Colonic mucosa (tissue), 4 donors: ENCODE results near the gene PEX13. TPM values are rescaled to one million over a fixed set of nuclear protein-coding genes. Genes with fewer than 3 reads are reported as not detected.

ENCODE experiments used
- DNase-seq: peaks from one replicate; pipeline ENCODE4 v3.0.0-alpha.2; 2020
- H3K27ac ChIP-seq: fragments of 200-600 bp; one replicate; pipeline ENCODE4 v1.8.0; 2021
- H3K27me3 ChIP-seq: fragments of 200-600 bp; one replicate; pipeline ENCODE4 v1.8.0; 2021
- H3K36me3 ChIP-seq: fragments of 200-600 bp; one replicate; pipeline ENCODE4 v1.8.0; 2021
- H3K4me1 ChIP-seq: fragments of 200-600 bp; one replicate; pipeline ENCODE4 v1.8.0; 2021; ENCODE audit warnings: mild to moderate bottlenecking
- H3K4me3 ChIP-seq: fragments of 200-600 bp; one replicate; pipeline ENCODE4 v1.8.0; 2021
- H3K9ac ChIP-seq, 2 donors: one replicate each; pipeline ENCODE4 v1.7.0; 2013; ENCODE audit warnings: control low read depth in 2 of 2, low read depth in 2 of 2, low read length in 2 of 2
- H3K9me3 ChIP-seq: fragments of 200-600 bp; one replicate; pipeline ENCODE4 v1.8.0; 2021
- CTCF ChIP-seq: fragments of 200-600 bp; IDR thresholded peaks from one replicate; pipeline ENCODE4 v1.8.0; 2022; ENCODE audit warnings: antibody characterized with exemption, mild to moderate bottlenecking
- intact Hi-C: fragments of 100-400 bp; cut with DNase I; formaldehyde crosslinking; loops from one replicate; pipeline ENCODE4 v1.14.1; 2022
- total RNA-seq, 2 donors: library from RNA; stranded (reverse); fragmentation: NEBNext Ultra II Directional in 1 of 2; extraction: Animal tissue kit (Norgen Biotek cat#: 25700) in 1 of 2; gene quantifications; one replicate each; pipeline ENCODE4 v1.2.1, GENCODE V29; 2021
- donor health status: healthy.
- donor health status: DM: no; HTN: no; CAD: no.
- donor health status: DM: no; HTN: no; CAD: no.

Gene PEX13
- total RNA-seq, result 10 to 100 TPM; 31.7 to 44.1 TPM

- H3K4me3 ChIP-seq, result peak within 1 kb of the TSS; percentile 85
- peak; percentile 85 for DNase-seq
- H3K36me3 ChIP-seq, result no peaks in the 10 kb centered on the region
- H3K27ac ChIP-seq, result peak within 1 kb of the TSS; percentile 95
- no peaks in the 10 kb centered on the region for H3K27me3 ChIP-seq
- peak within 1 kb of the TSS; percentile 79 to 94 for H3K9ac ChIP-seq
- TF ChIP-seq CTCF, result no peak
- no peaks in the 10 kb centered on the region for H3K9me3 ChIP-seq
- intact Hi-C loops, result loop anchor here (5.0 kb wide), 1 partner anchor 50 kb away; the partner anchor contains the start of gene SANBR
- H3K4me1 ChIP-seq, result no peaks in the 10 kb centered on the region
Measured at GRCh38 chr2:61017556-61018317, at the start of gene PEX13, which contains the start of gene PUS10. TSS of gene PEX13 (plus strand) at chr2:61017720. CDS start at chr2:61017760, 40 bp downstream. TSS of gene PUS10 (minus strand) at chr2:61018255. CDS start at chr2:61011890, 6,365 bp downstream.

- no peaks in the 10 kb centered on the region for H3K36me3 ChIP-seq
- no peak for DNase-seq
- H3K4me3 ChIP-seq, result no peak overlapping the region
- H3K9ac ChIP-seq, result no peak overlapping the region
- no peak overlapping the region for H3K27ac ChIP-seq
- H3K9me3 ChIP-seq, result no peaks in the 10 kb centered on the region
- H3K27me3 ChIP-seq, result no peaks in the 10 kb centered on the region
- H3K4me1 ChIP-seq, result no peaks in the 10 kb centered on the region
- TF ChIP-seq CTCF, result no peak
- intact Hi-C loops, result no loop called here
Measured at GRCh38 chr2:60972889-60973656, 44.4 kb upstream of the PEX13 start.

- Histone ChIP-seq H3K36me3 (no peaks in the 10 kb centered on the region), H3K4me1 (no peaks in the 10 kb centered on the region), H3K27ac (no peak overlapping the region), H3K27me3 (no peaks in the 10 kb centered on the region), H3K9ac (no peak overlapping the region), H3K9me3 (no peaks in the 10 kb centered on the region), H3K4me3 (no peak overlapping the region)
- no peak for TF ChIP-seq CTCF
- intact Hi-C loops, result no loop called here
- DNase-seq, result no peak
Measured at GRCh38 chr2:60973705-60974104, 43.8 kb upstream of the PEX13 start.

- TF ChIP-seq CTCF, result no peak
- Histone ChIP-seq H3K4me3 (no peak overlapping the region), H3K4me1 (no peaks in the 10 kb centered on the region), H3K27me3 (no peaks in the 10 kb centered on the region), H3K9ac (no peak overlapping the region), H3K36me3 (no peaks in the 10 kb centered on the region), H3K27ac (no peak overlapping the region), H3K9me3 (no peaks in the 10 kb centered on the region)
- intact Hi-C loops, result no loop called here
- no peak for DNase-seq
Measured at GRCh38 chr2:60974652-60975051, 42.9 kb upstream of the PEX13 start.

- H3K27ac ChIP-seq, result no peak overlapping the region
- TF ChIP-seq CTCF, result no peak
- no peaks in the 10 kb centered on the region for H3K4me1 ChIP-seq
- no peaks in the 10 kb centered on the region for H3K9me3 ChIP-seq
- H3K27me3 ChIP-seq, result no peaks in the 10 kb centered on the region
- H3K36me3 ChIP-seq, result no peaks in the 10 kb centered on the region
- H3K9ac ChIP-seq, result no peak overlapping the region
- intact Hi-C loops, result no loop called here
- H3K4me3 ChIP-seq, result no peak overlapping the region
- DNase-seq, result no peak
Measured at GRCh38 chr2:60976256-60976850, 41.2 kb upstream of the PEX13 start.
